ENCODE results near the gene FRS2. TPM values are rescaled to one million over a fixed set of nuclear protein-coding genes. Genes with fewer than 3 reads are reported as not detected.

Gene FRS2
- total and polyA plus RNA-seq, 9 donors = 15.5 to 64.2 (median 43.2) TPM

DNA sequence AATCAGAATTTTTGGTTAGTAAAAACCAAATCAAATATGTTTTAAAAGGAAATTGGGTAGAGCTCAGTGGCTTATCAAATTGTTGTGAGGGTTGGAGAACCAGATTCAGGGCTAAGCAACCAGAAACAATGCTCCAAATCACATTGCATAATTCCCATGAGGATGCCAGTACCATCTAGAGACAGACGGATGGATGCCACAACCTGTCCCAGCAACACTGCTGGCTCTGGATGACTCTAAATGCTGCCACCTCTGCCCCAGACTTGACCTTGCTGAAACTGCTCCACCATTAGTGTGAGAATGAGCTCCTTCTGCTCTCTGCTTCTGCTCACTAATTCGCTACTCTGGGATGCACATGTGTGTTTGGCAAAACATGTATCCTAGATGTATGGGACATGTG is 43.9 kb downstream of the FRS2 start:
- H3K36me3 ChIP-seq = no peaks in the 10 kb centered on the region
- WGBS, 3 donors = 91 to 92% (median 91%) methylated on average over 2 of the region's 2 CpGs
- H3K4me3 ChIP-seq = no peak overlapping the region
- intact Hi-C loops (cut with DNase I) = no loop called here
- DNase-seq = no peak
- no peaks in the 10 kb centered on the region for H3K27me3 ChIP-seq
- no peak for TF ChIP-seq EP300 (IDR thresholded peaks at IDR 0.05)
- no peak for TF ChIP-seq POLR2A (IDR thresholded peaks at IDR 0.05)
- TF ChIP-seq, protein P1, sequence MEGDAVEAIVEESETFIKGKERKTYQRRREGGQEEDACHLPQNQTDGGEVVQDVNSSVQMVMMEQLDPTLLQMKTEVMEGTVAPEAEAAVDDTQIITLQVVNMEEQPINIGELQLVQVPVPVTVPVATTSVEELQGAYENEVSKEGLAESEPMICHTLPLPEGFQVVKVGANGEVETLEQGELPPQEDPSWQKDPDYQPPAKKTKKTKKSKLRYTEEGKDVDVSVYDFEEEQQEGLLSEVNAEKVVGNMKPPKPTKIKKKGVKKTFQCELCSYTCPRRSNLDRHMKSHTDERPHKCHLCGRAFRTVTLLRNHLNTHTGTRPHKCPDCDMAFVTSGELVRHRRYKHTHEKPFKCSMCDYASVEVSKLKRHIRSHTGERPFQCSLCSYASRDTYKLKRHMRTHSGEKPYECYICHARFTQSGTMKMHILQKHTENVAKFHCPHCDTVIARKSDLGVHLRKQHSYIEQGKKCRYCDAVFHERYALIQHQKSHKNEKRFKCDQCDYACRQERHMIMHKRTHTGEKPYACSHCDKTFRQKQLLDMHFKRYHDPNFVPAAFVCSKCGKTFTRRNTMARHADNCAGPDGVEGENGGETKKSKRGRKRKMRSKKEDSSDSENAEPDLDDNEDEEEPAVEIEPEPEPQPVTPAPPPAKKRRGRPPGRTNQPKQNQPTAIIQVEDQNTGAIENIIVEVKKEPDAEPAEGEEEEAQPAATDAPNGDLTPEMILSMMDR (IDR thresholded peaks at IDR 0.05) = no peak
- no peaks in the 10 kb centered on the region for H3K9me3 ChIP-seq
- H3K27ac ChIP-seq = no peak overlapping the region
- H3K4me1 ChIP-seq (ENCODE audit: insufficient read depth) = peaks cover 11% of the 10 kb centered on the region

DNA sequence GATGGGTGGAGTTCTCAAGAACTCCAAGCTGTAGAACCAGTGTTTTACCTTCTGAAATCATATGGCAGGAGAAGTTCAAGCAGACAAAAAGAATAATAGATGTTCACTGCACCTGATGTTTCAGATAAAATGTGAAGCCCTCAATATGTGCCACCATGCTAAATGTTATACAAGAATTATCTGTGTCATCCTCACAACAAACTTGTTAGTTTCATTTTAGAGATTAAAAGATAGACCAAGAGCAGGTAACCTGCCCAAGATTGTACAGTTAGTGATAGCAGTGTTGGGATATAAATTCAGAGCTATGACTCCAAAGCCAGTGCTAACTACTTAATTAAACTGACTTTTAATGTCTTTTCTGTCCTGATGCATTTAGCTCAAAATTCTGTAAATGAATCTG is 44.7 kb downstream of the FRS2 start:
- H3K4me3 ChIP-seq = no peak overlapping the region
- no peak for DNase-seq
- no peaks in the 10 kb centered on the region for H3K9me3 ChIP-seq
- no peaks in the 10 kb centered on the region for H3K36me3 ChIP-seq
- H3K27ac ChIP-seq = no peak overlapping the region
- peaks cover 9% of the 10 kb centered on the region for H3K4me1 ChIP-seq (ENCODE audit: insufficient read depth)
- H3K27me3 ChIP-seq = no peaks in the 10 kb centered on the region
- intact Hi-C loops (cut with DNase I) = no loop called here
- TF ChIP-seq, protein P1 (IDR thresholded peaks at IDR 0.05) = no peak
- no peak for TF ChIP-seq POLR2A (IDR thresholded peaks at IDR 0.05)
- TF ChIP-seq EP300 (IDR thresholded peaks at IDR 0.05) = no peak

DNA sequence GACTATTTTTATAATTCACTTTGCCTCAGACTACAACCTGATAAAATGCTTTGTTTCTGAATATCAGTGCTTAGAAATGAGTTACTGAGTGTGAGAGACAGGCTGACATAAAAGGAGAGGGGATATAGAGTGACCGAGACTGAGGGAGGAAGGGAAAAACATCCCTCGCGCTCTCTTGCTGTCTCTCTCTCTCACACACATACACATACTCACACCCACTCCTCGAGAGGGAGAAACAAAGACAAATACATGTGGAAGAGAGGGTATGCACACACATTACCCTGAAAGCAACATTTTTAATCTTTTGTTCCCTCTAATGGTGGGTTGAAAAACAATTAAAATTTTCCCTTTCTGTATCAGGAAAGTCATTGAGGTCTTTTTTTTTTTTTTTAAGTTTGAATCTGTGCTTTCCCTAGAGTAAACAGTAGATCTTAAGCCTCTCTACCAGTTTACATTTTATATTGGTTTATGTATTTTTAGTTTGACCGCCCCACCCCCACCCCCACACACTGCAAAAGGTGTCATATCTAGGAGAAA is 45.3 kb downstream of the FRS2 start:
- Histone ChIP-seq H3K4me1 (ENCODE audit: insufficient read depth) (peaks cover 7% of the 10 kb centered on the region), H3K27ac (no peak overlapping the region), H3K36me3 (no peaks in the 10 kb centered on the region), H3K4me3 (no peak overlapping the region), H3K27me3 (no peaks in the 10 kb centered on the region), H3K9me3 (no peaks in the 10 kb centered on the region)
- no peak for DNase-seq
- intact Hi-C loops (cut with DNase I) = no loop called here
- TF ChIP-seq, protein P1 (IDR thresholded peaks at IDR 0.05) = no peak
- TF ChIP-seq EP300 (IDR thresholded peaks at IDR 0.05) (no peak), POLR2A (IDR thresholded peaks at IDR 0.05) (no peak)
- WGBS, 3 donors = 11 to 31% (median 14%) methylated on average over 5 of the region's 5 CpGs

DNA sequence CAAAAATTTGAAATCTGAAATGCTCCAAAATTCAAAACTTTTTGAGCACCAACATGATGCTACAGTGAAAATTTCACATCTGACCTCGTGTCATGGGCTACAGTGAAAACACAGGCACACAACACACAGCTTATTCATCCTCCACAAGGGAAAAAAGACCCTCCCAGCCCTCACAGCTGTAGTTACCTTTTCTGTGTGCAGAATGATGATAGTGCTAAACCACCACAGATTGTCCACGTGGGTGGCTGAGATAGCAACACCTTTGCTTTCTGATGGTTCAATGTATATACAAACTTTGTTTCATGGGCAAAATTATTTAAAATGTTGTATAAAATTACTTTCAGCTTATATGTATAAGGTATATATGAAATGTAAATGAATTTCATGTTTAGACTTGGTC is 46.8 kb downstream of the FRS2 start:
- Histone ChIP-seq H3K9me3 (no peaks in the 10 kb centered on the region), H3K27ac (no peak overlapping the region), H3K4me1 (ENCODE audit: insufficient read depth) (peaks cover 6% of the 10 kb centered on the region), H3K4me3 (no peak overlapping the region), H3K27me3 (no peaks in the 10 kb centered on the region), H3K36me3 (no peaks in the 10 kb centered on the region)
- TF ChIP-seq, protein P1 (IDR thresholded peaks at IDR 0.05) = no peak
- TF ChIP-seq EP300 (IDR thresholded peaks at IDR 0.05) = no peak
- TF ChIP-seq POLR2A (IDR thresholded peaks at IDR 0.05) = no peak
- 74 to 87% (median 86%) methylated on average over 2 of the region's 2 CpGs for WGBS, 3 donors
- intact Hi-C loops (cut with DNase I) = no loop called here
- DNase-seq = no peak

Measured in ovary (tissue), 9 donors.